HTR-8/SVneo (cell line): ENCODE measurements around the gene DYSF.

ENCODE experiments used
- DNase-seq: peaks from one replicate; pipeline ENCODE4 v3.0.0; 2011; ENCODE audit warnings: low spot score, mixed read lengths; ENCODE audit not compliant: insufficient read length
- FAIRE-seq: peaks from 2 replicates; lab custom pipeline; 2011; peaks lifted over from hg19 to GRCh38; lab: Jason Lieb, UNC

The DYSF gene

DNA sequence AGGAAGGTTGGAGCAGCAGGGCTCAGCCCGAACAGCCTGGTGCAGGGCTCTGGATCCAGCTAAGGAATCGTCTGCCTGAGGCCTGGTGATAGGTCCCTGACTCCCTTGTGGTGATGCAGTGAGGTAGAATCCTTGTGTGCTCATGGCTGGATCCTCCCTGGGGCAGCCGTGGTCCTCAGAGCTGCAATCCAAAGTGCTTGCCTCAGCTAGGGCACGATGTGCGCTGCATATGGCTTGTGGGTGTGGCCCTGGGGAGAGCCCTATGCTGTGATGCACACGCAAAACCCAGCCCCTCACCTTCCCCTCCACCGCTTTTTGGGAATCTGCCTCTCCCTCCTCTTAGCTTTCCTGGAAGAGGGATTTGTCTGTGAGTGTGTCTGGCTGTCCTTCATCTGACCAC lies 142.2 kb downstream of the DYSF start:
- FAIRE-seq (no peak), DNase-seq (no peak)

DNA sequence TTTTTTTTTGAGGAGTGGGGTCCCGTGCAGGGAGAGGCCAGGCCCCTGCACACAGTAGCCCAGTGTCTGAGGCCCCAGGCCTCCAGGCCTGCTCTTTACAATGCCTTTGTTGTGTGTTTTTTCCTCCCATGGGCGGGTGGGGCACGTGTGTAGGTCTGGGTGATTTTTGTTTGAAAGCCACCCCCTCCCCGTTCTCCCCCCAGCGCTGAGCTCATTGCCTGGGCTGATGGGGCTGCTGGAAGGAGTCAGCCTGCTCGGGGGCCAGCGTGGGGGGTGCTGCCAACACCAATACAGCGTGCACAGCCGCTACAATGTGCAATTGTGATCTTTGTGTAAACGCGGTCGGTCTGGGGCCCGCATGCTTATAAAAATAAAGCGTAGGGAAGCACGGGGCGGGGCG lies 142.7 kb downstream of the DYSF start:
- no peak for DNase-seq
- FAIRE-seq = no peak

DNA sequence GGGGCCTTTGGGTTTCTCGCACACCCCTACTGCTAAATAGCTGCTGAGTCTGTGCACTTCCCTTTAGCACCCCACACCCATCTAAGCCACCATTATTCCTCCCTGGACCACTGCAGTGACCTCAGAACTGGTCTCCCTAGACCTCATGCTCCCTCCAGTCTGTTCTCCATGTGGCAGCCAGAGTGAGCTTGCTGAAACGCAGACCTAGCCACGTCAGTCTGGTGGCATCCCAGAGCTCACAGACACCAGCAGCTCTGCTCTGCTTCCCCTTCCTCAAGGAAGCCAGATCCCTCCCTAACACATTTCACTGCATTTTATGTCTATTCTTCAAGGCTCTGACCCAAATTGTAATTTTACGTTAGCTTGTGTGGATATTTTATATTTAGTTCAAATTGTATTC lies 144.4 kb downstream of the DYSF start:
- DNase-seq = no peak
- no peak for FAIRE-seq

DNA sequence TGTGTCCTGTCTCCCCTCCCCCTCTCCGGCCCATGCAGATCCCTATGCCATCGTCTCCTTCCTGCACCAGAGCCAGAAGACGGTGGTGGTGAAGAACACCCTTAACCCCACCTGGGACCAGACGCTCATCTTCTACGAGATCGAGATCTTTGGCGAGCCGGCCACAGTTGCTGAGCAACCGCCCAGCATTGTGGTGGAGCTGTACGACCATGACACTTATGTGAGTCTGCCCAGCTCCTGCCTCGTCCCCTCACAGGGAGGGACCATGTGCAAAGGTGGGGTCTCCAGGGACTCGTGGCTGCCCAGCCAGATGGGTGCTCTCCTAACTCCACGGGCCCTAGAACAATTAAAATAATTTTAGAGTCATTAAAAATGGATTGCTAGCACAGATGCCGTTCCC lies 145.2 kb downstream of the DYSF start:
- no peak for FAIRE-seq
- DNase-seq = no peak

DNA sequence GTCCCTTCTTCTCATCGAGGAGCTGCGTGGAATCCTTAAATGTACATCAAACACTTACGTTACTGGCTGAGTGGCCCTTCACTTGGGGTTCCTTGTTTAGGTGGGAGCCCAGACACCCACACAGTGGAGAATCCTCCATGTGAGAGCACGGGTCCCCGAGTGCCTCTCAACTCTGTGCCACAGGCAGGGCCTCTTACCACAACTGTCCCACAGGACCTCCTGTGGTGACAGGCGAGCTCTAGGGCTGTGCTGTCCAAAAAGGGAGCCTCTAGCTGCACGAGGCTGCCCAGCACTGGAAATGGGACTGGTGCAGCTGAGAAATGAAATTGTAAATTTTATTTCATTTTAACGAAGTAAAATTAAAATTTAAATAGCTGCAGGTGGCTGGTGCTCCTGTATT lies 145.7 kb downstream of the DYSF start:
- DNase-seq (no peak), FAIRE-seq (no peak)

DNA sequence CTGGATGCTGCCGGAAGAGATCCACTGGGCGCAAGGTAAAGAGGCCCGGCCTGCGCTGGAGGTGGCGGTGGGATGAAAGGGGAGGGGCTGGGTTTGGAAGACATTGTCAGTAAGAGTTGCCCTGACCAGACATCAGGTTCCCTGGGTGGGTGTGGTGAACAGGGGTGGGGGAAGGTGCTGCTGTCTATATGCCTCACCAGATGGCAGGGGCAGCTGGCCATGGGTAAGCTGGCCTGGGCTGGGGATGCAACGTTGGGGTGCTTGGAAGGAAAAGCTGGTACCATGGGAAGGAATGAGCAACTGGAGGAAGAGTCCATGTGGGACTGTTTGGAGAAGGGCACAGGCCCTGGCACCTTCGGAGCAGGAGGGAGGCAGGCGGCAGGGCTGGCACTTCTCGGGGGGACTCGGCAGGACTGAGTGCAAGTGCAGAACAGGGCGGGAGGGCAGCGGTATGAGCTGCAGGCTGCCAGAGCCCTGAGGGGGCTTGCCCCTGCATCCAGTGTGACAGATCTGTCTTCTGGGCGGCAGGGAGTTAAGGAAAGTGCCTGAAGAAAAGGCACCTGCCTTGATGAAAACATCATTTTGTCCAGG lies 146.4 kb downstream of the DYSF start:
- FAIRE-seq (no peak), DNase-seq (no peak)

DNA sequence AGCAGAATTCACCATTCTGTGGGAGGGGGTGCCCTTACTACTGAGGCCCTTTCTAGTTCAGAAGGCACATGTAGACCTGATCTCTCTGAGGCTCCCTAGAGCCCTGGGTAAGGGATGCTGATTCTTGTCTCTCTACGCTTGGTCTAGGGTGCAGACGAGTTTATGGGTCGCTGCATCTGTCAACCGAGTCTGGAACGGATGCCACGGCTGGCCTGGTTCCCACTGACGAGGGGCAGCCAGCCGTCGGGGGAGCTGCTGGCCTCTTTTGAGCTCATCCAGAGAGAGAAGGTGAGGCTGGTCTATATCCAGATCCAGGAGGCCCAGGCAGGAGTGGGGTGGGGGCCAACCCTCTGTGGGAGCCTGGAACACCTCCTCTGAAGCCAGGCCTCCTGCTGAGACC lies 147.2 kb downstream of the DYSF start:
- DNase-seq (no peak), FAIRE-seq (no peak)

DNA sequence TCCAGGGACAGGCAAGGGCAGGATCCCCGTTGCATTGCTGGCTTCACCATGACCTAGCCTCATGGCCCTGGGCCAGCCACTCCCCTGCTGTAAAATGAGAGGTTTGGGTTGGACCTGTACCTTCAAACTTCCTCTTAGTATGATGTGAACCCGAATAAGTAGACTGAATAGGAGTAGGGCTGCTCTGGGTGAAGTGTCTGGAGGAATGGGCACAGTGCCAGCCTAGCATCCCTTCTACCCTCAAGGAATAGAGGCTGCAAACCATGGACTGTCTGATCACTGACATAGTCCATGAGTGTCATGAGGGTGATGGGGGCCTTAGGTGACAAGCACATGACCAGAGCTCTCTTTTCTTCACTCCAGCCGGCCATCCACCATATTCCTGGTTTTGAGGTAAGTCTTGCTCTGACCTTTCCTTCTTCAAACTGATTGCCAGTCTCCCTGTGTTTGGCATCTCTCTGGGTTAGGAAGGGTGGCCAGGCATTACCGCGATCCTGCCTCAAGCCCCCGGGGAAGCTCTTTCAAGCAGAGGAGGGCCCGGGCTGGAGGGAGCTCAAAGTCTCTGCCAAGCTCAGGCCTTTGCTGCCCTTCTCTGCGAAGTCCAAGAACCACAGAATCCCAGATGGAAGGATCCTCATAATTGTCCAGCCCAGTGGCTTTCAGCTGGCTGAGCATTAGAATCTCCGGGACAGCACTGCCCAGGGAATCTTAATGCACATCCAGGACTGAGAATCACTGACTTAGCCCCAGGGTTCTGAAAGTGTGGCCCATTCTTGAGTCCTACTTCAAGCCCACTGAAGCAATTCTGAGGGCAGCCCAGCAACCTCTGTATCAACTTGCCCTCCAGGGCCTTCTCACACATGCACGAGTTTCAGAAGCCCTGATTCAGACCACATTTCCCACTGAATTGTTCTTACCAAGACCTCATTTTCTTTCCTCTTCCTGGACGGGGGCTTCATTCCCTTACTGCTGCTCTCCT lies 148.1 kb downstream of the DYSF start:
- DNase-seq (no peak), FAIRE-seq (no peak)

DNA sequence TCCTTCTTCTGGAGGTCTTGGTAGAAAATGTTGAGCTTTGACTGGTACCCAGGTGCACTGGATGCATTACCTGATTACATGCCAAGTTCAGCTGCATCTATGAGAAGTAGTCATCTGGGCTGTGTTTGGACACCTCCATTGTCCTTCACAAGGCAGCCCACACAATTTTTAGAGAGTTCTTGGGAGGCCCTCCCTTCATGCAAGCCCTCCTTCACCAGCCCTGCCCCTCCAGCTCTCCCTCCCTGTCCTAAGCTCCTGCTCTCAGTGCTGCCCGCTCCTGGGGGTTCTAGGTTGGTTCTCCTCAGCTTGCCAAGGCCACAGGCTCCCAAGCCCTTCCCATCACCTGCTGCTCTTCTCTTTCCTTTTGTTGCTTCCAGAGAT lies 148.7 kb downstream of the DYSF start:
- FAIRE-seq (no peak), DNase-seq (no peak)

DNA sequence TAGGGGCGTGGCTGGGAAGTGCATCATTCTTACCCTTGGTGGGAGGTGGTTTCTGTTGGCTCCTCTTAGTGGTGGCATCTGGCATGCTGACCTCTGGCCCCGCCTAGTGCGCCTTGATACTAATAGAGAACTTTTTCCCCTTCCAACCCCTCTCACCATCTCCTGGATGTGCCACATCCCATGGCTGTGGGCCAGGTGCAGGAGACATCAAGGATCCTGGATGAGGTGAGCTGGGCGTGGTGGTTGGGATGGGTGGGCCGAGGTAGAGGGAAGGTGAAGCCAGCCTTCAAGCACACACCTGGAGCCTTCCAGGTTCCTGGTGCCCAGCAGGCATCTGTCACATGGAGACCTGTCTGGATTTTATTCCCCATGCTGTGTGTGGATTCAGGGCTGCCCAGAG lies 149.2 kb downstream of the DYSF start:
- no peak for FAIRE-seq
- DNase-seq = no peak

DNA sequence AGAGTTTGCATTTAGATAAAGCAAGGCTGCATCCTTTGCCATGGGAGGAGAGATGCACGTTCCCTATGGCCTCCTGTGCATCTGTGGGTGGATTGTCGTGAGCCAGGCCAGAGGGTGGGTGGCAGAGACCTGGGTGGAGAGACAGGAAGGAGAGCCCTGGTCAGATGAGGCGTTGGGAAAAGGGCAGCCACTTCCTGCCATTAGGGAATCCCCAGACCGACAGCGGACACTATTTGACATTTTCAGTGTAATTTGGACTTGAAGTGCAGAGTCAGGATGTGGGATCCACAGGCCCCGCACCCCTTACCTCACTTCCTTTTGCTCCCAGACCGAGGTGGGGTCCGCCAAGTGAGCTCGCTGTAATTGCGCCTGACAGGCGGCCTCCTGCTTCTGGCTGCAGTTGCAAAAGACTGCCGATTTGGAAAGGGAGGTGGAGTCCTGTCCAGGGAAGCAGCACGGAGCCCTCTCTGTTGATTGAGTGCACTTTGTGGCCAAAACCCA lies 150.0 kb downstream of the DYSF start:
- FAIRE-seq = no peak
- no peak for DNase-seq

DNA sequence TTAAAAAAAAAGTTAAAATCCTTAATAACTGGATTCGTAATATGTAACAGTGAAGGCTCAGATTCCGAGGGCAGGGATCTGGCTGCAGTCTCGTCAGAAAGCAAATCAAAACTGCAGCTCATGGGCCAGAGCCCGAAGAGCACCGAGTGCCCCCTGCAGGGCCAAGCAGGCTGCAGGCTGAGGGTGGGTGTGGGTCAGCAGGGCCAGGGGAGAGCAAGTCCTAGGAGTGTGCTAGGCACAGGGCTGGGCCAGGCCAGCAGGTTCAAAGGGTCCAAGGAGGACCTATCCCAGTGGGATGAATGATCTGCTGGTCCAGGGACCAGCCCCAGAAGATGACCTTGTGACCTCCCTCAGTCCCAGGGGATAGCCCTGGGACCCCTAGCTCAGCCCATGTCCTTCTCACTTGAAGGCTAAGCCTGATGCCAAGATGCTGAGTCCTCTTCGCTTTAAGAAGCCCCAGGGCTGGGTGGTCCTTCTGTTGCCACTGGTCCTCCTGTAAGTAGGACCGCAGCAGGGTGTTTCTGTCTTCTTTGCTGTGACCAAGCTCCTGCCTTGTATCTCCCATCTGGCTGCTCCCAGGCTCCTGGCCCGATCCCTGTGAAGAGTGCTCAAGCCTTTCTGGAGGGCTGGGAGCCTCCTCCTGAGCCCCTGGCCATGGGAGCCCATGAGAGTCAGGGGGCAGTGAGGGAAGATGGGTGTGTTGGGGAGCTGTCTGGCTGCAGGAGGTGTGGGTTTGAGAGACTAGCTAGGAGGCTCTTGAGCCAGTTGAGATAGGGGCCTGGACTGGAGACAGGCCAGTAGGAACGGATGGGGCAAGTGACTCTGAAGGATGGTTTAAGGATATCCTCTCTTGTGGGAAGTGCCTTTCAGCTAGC lies 150.7 kb downstream of the DYSF start:
- DNase-seq = no peak
- no peak for FAIRE-seq

DNA sequence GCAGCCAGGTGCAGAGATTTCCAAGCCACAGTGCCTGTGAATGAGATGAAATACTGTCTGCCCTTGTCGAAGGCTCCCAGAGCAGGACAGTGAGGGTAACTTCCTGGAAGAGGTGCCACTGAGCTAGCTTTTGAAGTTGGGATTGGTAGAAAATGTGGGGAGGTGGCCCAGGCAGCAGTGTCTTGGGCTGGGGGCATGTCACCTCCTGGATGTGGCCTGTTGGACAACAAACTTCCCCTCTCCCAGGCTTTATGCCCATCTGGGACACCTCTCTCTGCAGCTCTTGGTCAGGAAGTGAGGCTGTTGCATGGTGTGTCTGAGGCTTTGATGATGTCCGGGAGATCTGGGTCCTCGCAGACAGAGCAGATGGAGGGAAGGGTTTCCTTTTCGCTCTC lies 151.4 kb downstream of the DYSF start:
- no peak for FAIRE-seq
- DNase-seq = no peak

DNA sequence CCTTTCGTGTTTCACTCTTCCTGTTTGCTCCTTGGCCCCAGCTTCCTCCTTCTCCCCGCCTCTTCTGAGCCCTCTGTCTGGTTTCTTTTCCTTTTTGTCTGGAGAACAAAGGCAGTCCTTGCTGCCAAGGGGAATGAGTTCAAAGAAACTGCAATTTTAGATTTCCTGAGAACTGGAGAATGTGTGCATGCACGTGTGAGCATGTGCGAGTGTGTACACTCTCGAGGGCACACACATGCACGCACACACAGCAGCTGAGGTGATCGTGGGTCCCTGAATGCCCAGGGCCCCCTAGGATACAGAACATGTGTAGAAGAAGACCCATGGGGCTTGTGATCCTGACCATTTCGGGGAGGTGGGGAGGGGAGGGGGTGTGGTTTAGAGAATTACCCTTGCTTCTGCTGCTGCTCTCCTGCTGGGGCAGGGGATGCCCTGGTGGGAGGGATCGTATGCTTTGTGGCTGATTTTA lies 151.8 kb downstream of the DYSF start:
- no peak for DNase-seq

DNA sequence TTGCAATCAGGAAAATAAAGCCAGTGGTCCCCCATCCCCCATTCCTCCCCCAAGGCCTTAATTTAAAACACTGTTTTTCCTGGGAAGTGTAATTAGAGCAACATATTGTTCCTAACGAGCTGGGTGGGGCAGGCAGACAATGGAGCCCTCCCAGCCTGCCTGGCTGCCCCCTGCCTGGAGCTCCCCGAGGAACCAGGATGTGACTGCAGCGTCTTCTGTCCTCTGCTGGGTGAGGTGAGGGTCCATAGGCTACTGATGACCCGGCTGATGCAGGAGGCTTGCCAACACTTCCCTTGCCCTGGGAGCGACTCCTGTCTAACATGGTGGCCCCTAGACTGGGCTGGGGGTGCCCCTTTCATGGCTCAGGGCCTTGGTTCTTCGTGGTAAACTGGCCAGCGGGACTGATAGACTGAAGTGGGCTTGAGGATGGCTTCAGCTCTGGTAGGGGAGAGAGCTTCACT lies 152.4 kb downstream of the DYSF start:
- FAIRE-seq (no peak), DNase-seq (no peak)

More for the DNA sequence above, 151.8 kb downstream of the DYSF start:
- no peak for FAIRE-seq

DNA sequence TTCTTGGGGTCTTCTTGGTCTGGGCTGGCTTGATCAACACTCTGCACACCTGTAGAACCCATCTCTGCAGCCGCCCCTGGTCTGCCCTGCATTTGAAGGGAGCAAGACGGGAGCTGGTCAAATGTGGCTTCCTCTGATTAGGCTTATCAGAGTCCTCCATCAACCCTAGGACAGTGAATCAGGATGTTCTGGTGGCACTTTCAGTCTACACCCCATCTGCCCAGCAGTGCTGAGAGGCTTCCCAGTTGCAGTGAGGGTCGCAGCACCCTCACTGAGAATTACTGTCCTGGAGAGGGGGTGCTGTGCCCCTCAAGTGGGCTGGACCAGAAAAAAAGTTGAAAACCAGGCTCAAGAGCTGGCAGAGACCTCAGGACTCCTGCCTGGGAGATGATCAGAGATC lies 152.9 kb downstream of the DYSF start:
- no peak for DNase-seq
- no peak for FAIRE-seq

DNA sequence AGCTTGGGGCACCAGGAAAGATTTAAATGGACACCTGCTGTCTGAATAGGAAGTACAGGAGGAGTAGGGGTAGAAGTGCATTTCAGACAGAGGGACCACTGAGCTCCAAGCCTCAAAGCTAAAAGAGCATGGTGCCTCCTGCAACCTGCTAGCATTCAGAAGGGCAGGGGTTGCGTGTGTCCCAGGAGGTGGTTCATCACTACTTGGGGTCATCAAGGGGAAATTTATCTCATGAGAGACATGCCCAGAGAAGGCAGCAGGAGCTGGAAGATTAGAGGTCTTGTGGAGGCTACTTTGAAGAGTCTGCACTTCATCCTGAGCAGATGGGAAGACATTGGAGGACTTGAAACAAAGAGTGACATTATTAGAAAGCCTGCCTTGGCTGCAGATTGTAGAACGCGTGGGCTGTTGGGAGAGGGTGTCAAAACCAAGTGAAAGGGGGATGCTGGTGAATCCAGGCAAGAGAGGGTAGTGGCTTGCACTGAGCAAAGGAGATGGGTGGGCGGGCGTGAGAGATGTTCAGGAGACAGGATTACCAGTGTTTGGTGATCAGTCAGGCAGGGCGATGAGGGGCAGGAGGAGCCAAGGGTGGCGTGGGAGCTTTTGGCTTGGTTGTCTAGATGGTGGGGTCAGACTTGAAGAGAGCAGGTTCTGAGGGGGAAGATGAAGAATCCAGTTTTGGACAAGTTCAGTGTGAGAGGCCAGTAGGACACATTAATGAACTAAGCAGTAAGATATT lies 154.0 kb downstream of the DYSF start:
- FAIRE-seq (no peak), DNase-seq (no peak)

DNA sequence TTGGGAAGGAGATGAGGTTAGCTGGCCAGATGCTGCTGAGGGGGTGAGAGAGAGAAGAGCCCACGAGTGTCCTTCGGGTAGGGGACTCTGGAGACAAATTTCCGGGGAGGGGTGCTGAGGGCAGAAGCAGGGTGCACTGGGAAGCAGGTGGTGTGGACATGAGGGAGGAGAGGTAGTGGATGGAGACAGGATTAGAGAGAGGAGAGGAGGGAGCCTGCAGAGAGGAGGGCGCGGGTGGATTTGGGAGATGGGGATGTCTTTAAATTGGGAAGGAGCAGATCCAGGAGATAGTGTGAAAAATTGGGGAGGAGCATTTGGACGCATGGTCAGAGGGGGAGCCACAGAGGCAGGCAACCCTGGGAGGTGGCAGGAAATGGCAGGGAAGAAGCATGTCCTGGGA lies 154.7 kb downstream of the DYSF start:
- DNase-seq (no peak), FAIRE-seq (no peak)

DNA sequence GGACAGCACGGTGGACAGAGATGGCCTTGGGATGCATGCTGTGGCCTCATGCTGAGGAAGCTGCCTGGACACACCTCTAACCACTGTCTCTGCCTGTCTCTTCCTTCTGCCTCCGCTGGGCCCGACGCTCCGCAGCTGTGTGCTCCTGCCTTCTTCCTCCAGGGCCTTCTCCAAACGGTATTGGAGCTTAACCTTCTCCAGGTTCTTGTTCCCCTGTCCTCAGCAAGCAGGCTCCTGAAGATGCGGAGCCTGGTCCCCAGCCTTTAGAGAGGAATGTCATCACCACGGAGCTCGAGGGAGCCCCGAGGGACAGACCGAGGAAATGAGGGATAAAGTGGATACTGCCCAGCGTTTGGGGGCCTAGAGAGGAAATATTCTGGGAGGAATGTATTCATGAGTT lies 155.1 kb downstream of the DYSF start:
- no peak for FAIRE-seq

DNA sequence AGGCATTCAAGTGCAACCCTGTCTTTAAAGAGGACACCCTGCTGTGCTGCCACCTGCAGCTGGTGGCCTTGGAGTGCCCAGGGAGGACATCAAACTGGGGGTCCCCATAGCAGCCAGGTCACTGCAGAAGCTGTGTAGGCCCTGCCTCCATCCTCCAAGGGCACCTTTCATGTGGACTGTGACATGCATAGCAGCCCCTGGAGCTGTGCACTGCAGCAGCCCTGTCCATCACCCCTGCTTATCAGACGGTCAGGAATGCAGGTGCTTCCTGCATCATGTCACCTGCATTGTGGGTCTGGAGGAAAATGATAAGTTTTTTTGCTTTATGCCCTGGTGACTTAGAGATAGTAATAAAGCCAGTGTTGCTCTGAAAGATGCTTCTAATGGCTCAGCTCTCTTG lies 155.7 kb downstream of the DYSF start:
- DNase-seq (no peak), FAIRE-seq (no peak)

More for the DNA sequence above, 155.1 kb downstream of the DYSF start:
- DNase-seq = no peak
